NK-92 treated with Interleukin-12 subunit alpha and Interleukin-12 subunit beta, amount 100 ng/mL, for 24 hours (cell line): ENCODE data around the gene RWDD1.
"Not testable (repeated sequence)": the region's sequence is repeated elsewhere in the genome, so short reads cannot be mapped to it uniquely, and the experiment has no call there.

ENCODE experiments used
- DNase-seq: peaks from one replicate; lab custom pipeline; 2025; lab: John Stamatoyannopoulos, UW

RWDD1 gene

GRCh38 chr6:116560130-116560529, 11.2 kb upstream of the RWDD1 start:
- DNase-seq, result no peak

- peak; percentile 33 for DNase-seq
Observed at GRCh38 chr6:116561377-116562018, 9.8 kb upstream of the RWDD1 start.

DNA sequence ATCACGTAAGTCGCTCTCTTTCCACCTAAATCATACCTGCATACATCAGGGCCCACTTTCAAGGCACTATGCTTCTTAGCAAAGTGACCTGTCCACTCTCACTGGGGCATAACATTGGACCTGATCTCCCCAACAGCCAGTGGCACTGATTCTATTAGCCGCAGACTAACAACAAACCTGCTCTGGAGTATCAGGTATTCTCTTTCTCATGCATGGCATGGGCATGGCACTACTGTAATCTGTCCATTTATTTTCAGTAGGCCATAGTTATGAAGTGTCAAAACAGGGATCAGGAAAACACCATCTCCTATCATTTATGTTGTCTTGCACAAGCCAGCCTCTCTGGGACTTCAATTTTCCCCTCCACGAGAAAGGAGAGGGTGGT, 9.3 kb upstream of the RWDD1 start:
- no peak for DNase-seq

DNA sequence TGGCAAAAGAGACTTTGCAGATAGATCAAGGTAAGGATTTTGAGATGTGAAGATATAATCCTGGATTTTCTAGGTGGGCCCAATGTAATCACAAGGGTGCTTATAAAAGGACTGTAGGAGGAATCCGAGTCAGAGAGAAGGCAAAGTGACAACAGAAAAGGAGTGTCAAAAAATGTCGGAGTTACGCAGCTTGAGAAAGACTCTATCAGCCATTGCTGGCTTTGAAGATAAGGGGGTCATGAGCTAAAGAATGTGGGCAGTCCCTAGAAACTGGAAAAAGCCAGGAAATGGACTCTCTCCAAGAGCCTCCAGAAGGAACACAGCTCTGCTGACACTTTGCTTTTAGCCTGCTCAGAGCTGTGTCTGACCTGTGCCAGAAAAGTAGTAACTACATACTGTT, 8.7 kb upstream of the RWDD1 start:
- DNase-seq, result no peak

- no peak for DNase-seq
Observed at GRCh38 chr6:116563830-116564229, 7.5 kb upstream of the RWDD1 start.

DNA sequence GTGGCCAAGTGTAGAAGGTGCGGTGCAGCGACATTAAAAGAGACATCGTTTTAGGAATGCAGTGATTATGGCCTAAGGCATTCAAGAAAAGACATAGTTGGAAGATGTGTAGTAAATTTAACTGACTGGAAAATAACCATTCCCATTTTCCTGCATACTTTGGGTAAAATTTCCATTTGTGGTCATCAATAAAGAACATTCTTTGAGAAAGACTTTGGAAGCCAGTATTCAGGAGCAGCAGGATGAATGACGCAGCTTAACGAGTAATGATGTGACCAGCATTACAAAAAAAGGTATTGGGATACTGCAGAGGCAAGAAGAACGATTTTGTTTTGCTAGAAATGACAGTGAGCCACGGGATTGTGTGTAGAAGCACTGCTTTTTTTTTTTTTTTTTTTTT, 7.0 kb upstream of the RWDD1 start:
- DNase-seq, result no peak

- no peak for DNase-seq
Observed at GRCh38 chr6:116564921-116565872, 6.1 kb upstream of the RWDD1 start.

DNA sequence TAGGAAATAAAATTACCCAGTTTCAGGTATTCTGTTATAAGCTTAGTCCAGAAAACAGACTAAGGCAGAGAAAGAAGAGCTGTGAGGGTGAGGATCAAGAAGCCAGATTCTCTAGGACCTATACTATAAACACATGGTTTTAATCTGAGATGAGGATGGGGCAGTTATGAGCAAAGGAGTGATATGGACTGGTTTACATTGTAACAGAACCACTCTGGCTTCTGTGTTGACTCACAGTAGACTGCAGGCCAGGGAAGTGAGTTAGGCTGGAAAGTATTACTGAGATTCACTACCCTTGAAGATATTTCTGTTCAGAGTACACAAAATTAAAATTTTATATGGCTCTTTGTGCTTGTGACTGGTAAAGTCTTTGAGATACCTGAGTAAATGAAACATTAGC, 3.2 kb upstream of the RWDD1 start:
- no peak for DNase-seq

DNA sequence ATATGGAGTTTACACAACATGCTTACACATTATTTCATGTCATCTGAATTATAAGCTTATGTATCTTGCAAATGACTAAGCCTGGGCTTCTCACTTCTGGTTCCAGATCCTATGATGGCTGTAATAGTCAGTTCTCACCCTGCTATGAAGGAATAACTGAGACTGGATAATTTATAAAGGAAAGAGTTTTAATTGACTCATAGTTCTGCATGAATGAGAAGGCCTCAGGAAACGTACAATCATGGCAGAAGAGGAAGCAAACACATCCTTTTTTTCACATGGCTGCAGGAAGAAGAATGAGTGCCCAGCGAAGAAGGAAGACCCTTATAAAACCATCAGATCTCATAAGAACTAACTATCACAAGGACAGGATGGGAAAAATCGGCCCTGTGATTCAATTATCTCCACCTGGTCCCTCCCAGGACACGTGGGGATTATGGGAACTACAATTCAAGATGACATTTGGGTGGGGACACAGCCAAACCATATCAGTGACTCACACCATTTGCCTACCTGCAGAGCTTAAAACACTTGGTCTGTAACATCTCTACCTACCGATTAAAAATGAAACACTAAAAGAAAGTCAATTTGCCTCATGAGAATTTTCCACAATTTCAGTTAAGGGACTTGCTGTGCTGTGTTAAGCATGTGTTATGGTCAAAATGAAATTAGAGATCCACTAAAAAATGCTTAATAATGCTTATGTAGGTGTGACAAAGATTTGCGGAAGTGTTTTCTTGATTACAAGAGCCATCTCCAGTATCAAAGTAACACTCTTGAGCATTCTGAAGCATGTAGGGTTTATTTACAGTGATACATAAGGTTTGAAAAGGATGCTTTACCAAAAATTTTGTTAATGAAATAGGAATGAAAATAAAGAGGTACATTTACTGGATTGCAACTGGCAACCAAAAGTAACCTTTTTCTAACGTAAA, 2.2 kb upstream of the RWDD1 start:
- DNase-seq, result no peak

GRCh38 chr6:116571683-116572000, 338 bp downstream of the RWDD1 start:
- no peak for DNase-seq

- DNase-seq, result no peak
Observed at GRCh38 chr6:116572162-116572561, 858 bp downstream of the RWDD1 start.

- DNase-seq, result no peak
Observed at GRCh38 chr6:116575227-116575626, 3.9 kb downstream of the RWDD1 start.

DNA sequence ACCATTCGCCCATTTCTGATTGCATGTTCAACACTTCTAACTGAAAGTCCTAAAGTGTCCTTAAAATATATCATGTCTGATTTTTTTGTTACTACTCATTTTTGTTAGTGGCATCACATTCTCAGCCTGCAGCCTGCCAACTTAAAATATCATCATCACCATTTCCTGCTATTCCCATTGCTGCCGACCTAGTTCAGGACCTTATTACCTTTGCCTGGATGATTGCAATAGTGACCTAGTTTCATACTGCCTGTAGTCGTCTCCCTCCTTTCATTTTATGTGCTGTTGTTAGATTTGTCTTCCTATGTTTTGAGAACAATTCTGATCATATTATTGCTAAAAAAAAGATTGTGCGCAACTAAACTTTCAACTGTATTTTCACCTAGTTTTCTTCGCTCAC, 6.2 kb downstream of the RWDD1 start:
- DNase-seq, result no peak

DNA sequence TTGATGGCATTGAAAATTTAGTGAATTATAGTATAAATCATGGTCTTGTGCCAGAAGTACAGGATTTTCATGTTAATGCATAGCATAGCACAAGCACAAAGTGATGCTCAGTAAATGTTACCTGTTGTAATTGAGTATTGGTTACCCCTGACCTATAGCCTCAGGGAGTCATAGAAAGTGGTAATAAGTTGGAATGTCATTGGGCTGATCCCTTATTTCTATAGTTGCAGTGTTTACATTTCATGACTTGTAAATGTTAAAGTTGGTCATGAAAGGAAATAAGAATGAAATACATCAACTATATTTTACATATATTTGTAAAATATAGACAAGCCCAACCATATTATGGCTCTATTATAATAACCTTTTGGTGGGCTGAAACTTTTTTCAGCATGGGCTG, 7.0 kb downstream of the RWDD1 start:
- no peak for DNase-seq

- DNase-seq, result no peak
Observed at GRCh38 chr6:116579143-116579542, 7.8 kb downstream of the RWDD1 start.

- no peak for DNase-seq
Observed at GRCh38 chr6:116580198-116580597, 8.9 kb downstream of the RWDD1 start.

- no peak for DNase-seq
Observed at GRCh38 chr6:116586276-116586675, 15.0 kb downstream of the RWDD1 start.

DNA sequence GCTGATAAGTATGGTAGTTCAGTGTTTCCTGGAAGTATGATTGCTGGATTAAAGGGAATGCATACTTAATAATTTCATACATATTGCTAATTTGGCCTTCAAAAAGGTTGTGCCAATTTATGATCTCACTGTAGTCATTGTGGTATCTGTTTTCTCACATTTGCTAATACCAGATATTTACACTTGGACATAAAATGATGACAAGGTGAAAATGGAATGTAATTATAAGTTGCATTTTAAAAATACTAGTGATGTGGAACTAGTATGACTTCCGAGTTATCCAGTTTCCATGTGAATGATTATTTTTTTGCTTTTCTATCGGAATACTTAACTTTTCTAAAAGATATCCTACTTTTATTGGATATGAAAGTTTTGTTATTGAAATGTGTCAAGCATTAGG, 15.4 kb downstream of the RWDD1 start:
- no peak for DNase-seq

GRCh38 chr6:116595247-116595646, 23.9 kb downstream of the RWDD1 start:
- no peak for DNase-seq

DNA sequence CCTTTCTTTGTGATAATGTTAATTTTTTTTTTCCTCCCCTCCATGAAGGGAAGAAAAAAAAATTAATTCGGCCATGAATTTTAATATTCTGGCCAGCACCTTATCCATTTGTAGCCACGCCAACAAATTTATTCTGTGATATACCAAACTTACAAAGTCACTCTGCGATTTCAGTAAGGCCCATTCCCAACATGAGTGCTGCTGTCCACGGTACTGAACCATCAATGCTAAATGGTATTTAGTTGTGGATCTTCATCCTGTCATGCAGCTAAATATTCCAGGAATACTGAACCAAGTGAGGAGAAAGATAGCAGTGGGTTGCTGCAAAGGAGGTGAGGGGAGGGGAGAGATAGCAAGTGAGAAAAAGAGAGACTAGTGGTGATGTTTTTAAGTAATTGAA, 25.5 kb downstream of the RWDD1 start:
- DNase-seq, result no peak

- not testable (repeated sequence) for DNase-seq
Observed at GRCh38 chr6:116603916-116604315, 32.6 kb downstream of the RWDD1 start.

DNA sequence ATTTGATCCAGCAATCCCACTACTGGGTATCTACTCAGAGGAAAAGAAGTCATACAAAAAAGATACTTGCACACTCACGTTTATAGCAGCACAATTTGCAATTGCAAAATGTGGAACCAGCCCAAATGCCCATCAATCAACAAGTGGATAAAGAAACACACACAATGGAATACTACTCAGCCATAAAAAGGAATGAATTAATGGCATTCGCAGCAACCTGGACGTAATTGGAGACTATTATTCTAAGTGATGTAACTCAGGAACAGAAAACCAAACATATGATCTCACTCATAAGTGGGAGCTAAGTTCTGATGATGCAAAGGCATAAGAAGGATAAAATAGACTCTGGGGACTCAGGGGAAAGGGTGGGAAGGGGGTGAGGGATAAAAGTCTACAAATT, 33.6 kb downstream of the RWDD1 start:
- DNase-seq, result not testable (repeated sequence)

DNA sequence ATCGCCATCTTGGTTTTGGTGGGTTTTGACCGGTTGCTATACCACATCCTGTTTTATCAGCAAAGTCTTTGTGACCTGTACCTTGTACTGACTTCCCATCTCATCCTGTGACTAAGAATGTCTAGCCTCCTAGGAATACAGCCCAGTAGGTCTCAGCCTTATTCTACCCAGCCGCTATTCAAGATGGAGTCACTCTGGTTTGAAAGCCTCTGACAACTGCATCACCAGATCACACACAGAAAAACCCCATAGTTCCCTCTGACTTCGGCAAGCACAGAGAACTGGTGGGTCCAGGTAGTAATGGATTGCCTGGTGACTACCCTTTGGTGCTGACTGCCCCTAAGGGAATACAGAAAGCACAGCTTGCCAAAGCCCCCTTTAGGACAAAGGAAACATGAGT, 34.6 kb downstream of the RWDD1 start:
- no peak for DNase-seq
